Sigmoid colon (tissue), 7 donors: ENCODE measurements around the gene COL4A5. TPM values are rescaled to one million over a fixed set of nuclear protein-coding genes. Genes with fewer than 3 reads are reported as not detected.

ENCODE experiments used
- DNase-seq: peaks from one replicate; pipeline ENCODE4 v3.0.0-alpha.2; 2019
- H3K27ac ChIP-seq, 4 donors: fragments of 200-600 bp; sonication (generic); one replicate each; pipeline ENCODE4 v1.5.1; 2016 to 2019; ENCODE audit warnings: mild to moderate bottlenecking in 1 of 4
- H3K27me3 ChIP-seq, 3 donors: fragments of 200-600 bp; sonication (generic); one replicate each; pipeline ENCODE4 v1.5.1; 2019; ENCODE audit warnings: mild to moderate bottlenecking in 1 of 3
- H3K36me3 ChIP-seq, 4 donors: fragments of 200-600 bp; sonication (generic); one replicate each; pipeline ENCODE4 v1.5.1; 2016 to 2019
- H3K4me1 ChIP-seq, 4 donors: fragments of 200-600 bp; sonication (generic); one replicate each; pipeline ENCODE4 v1.5.1; 2017 to 2019
- H3K4me3 ChIP-seq, 4 donors: fragments of 200-600 bp; sonication (generic); one replicate each; pipeline ENCODE4 v1.5.1; 2017 to 2019; ENCODE audit warnings: mild to moderate bottlenecking in 2 of 4, moderate library complexity in 1 of 4
- H3K9me3 ChIP-seq, 4 donors: fragments of 200-600 bp in 3 of 4; sonication (generic) in 3 of 4; one replicate each; pipeline versions ENCODE4 v1.5.1 to v1.6.1; 2013 to 2019
- CTCF ChIP-seq, 4 experiments: fragments of 450-650 bp in 3 of 4; fragments of 200-600 bp in 1 of 4; IDR thresholded peaks; one replicate each; pipeline ENCODE4 v1.5.1; 2016 to 2019; ENCODE audit warnings: antibody characterized with exemption in 4 of 4, mild to moderate bottlenecking in 3 of 4, moderate library complexity in 2 of 4
- EP300 ChIP-seq, 4 donors: sonication (generic); formaldehyde crosslinking; IDR thresholded peaks; one replicate each; pipeline ENCODE4 v1.6.1; 2017; ENCODE audit warnings: antibody characterized with exemption in 4 of 4
- POLR2A ChIP-seq, 2 donors: fragments of 450-650 bp; IDR thresholded peaks; one replicate each; pipeline ENCODE4 v1.6.1; 2016; ENCODE audit warnings: antibody characterized with exemption in 2 of 2, mild to moderate bottlenecking in 2 of 2, moderate library complexity in 2 of 2
- POLR2AphosphoS5 ChIP-seq, 4 donors: sonication (generic); formaldehyde crosslinking; IDR thresholded peaks; one replicate each; pipeline ENCODE4 v1.6.1; 2017; ENCODE audit warnings: antibody characterized with exemption in 4 of 4
- WGBS, 2 donors: extraction: QIAGEN DNeasy Blood & Tissue Kit; methylation state at CpG; one replicate each; pipeline ENCODE4 v1.1.7; 2013; 5-methylcytosine and 5-hydroxymethylcytosine counted together
- intact Hi-C: fragments of 100-400 bp; cut with DNase I; formaldehyde crosslinking; loops from one replicate; pipeline ENCODE4 v1.15.1; 2023
- polyA plus RNA-seq, 3 donors: library from polyadenylated mRNA; stranded (reverse); fragments of 200-250 nt; gene quantifications; one replicate each; pipeline ENCODE4 v1.2.3, GENCODE V29; 2013
- total RNA-seq, 4 donors: library from RNA; depleted of rRNA; stranded (reverse); fragments of >200 nt; gene quantifications; one replicate each; pipeline ENCODE4 v1.1.0, GENCODE V29; 2016
- donor health status: healthy with polysubstance abuse.
- donor health status: Bipolar disorder and iron deficiency.
- donor health status: healthy.

The COL4A5 gene
- total and polyA plus RNA-seq, 7 donors: 0.23 to 19.4 (median 4.6) TPM

- no peaks in the 10 kb centered on the region for H3K27me3 ChIP-seq
- H3K4me3 ChIP-seq: no peak overlapping the region
- intact Hi-C loops: no loop called here
- no peaks in the 10 kb centered on the region for H3K4me1 ChIP-seq
- H3K9me3 ChIP-seq: no peaks in the 10 kb centered on the region
- no peak for DNase-seq
- H3K27ac ChIP-seq: no peak overlapping the region
- TF ChIP-seq POLR2AphosphoS5 (IDR thresholded peaks at IDR 0.05) (no peak), EP300 (IDR thresholded peaks at IDR 0.05) (no peak), CTCF (IDR thresholded peaks at IDR 0.05) (no peak)
- WGBS, 2 donors: 84 to 87% methylated on average over 6 of the region's 6 CpGs
- no peaks in the 10 kb centered on the region for H3K36me3 ChIP-seq
These were observed 41.8 kb upstream of the COL4A5 start for GRCh38 chrX:108397627-108398391.

- TF ChIP-seq CTCF (IDR thresholded peaks at IDR 0.05) (no peak), EP300 (IDR thresholded peaks at IDR 0.05) (no peak), POLR2A (IDR thresholded peaks at IDR 0.05) (no peak), POLR2AphosphoS5 (IDR thresholded peaks at IDR 0.05) (no peak)
- Histone ChIP-seq H3K36me3 (no peaks in the 10 kb centered on the region), H3K9me3 (no peaks in the 10 kb centered on the region), H3K27ac (no peak overlapping the region), H3K4me3 (no peak overlapping the region), H3K27me3 (no peaks in the 10 kb centered on the region), H3K4me1 (no peaks in the 10 kb centered on the region)
- 21 to 74% methylated on average over 1 of the region's 1 CpG for WGBS, 2 donors
- no peak for DNase-seq
- intact Hi-C loops: no loop called here
These were observed 40.0 kb upstream of the COL4A5 start for GRCh38 chrX:108399418-108400165.

- Histone ChIP-seq H3K27ac (no peak overlapping the region), H3K9me3 (no peaks in the 10 kb centered on the region), H3K4me1 (no peaks in the 10 kb centered on the region), H3K36me3 (no peaks in the 10 kb centered on the region), H3K27me3 (no peaks in the 10 kb centered on the region), H3K4me3 (no peak overlapping the region)
- intact Hi-C loops: no loop called here
- DNase-seq: no peak
- TF ChIP-seq POLR2AphosphoS5 (IDR thresholded peaks at IDR 0.05): no peak
- TF ChIP-seq POLR2A (IDR thresholded peaks at IDR 0.05): no peak
- TF ChIP-seq EP300 (IDR thresholded peaks at IDR 0.05): no peak
- no peak for TF ChIP-seq CTCF (IDR thresholded peaks at IDR 0.05)
These were observed 26.9 kb upstream of the COL4A5 start for GRCh38 chrX:108412783-108413182.

GRCh38 chrX:108415146-108415545 is 24.5 kb upstream of the COL4A5 start:
- TF ChIP-seq CTCF (IDR thresholded peaks at IDR 0.05) (no peak), POLR2AphosphoS5 (IDR thresholded peaks at IDR 0.05) (no peak), POLR2A (IDR thresholded peaks at IDR 0.05) (no peak), EP300 (IDR thresholded peaks at IDR 0.05) (no peak)
- H3K27ac ChIP-seq: peak overlapping the region in 1 of 4 donors; percentile 14

More at GRCh38 chrX:108415146-108415545, 24.5 kb upstream of the COL4A5 start:
- no peak for DNase-seq
- Histone ChIP-seq H3K4me1 (no peaks in the 10 kb centered on the region), H3K27me3 (no peaks in the 10 kb centered on the region), H3K4me3 (no peak overlapping the region), H3K36me3 (no peaks in the 10 kb centered on the region), H3K9me3 (no peaks in the 10 kb centered on the region)
- 83 to 90% methylated on average over 1 of the region's 1 CpG for WGBS, 2 donors
- intact Hi-C loops: no loop called here
